Mesodermal cell (in vitro differentiated cells): Measurements from ENCODE around the gene TFB1M.
A peak's percentile ranks its signal among the peaks of the same experiment; 100 is the strongest.

Experiments
- H3K27ac ChIP-seq: 2 replicates; pipeline ENCODE4 v1.7.0; 2013; ENCODE audit warnings: mild to moderate bottlenecking, low read depth, low read length, moderate library complexity; ENCODE audit not compliant: severe bottlenecking
- H3K36me3 ChIP-seq: 2 replicates; pipeline ENCODE4 v1.7.1; 2013; ENCODE audit warnings: mild to moderate bottlenecking, low read length, moderate library complexity; ENCODE audit not compliant: control insufficient read depth, insufficient read depth
- H3K4me1 ChIP-seq: one replicate; pipeline ENCODE4 v1.7.1; 2013; ENCODE audit warnings: mild to moderate bottlenecking, low read length; ENCODE audit not compliant: insufficient read depth, control insufficient read depth, poor library complexity, severe bottlenecking
- H3K4me3 ChIP-seq: 2 replicates; pipeline ENCODE4 v1.7.0; 2013; ENCODE audit warnings: low read length, control low read depth, mild to moderate bottlenecking; ENCODE audit not compliant: insufficient read depth, poor library complexity, severe bottlenecking; ENCODE audit errors: extremely low read depth
- H3K9me3 ChIP-seq: 2 replicates; pipeline ENCODE4 v1.7.1; 2013; ENCODE audit warnings: mild to moderate bottlenecking, low read length, moderate library complexity; ENCODE audit not compliant: control insufficient read depth
- WGBS, 2 experiments: methylation state at CpG; one replicate each; pipeline ENCODE4 v1.1.5; 2013; ENCODE audit warnings: missing lambda C conversion rate in 2 of 2; ENCODE audit not compliant: insufficient coverage in 2 of 2; 5-methylcytosine and 5-hydroxymethylcytosine counted together

TFB1M gene

DNA sequence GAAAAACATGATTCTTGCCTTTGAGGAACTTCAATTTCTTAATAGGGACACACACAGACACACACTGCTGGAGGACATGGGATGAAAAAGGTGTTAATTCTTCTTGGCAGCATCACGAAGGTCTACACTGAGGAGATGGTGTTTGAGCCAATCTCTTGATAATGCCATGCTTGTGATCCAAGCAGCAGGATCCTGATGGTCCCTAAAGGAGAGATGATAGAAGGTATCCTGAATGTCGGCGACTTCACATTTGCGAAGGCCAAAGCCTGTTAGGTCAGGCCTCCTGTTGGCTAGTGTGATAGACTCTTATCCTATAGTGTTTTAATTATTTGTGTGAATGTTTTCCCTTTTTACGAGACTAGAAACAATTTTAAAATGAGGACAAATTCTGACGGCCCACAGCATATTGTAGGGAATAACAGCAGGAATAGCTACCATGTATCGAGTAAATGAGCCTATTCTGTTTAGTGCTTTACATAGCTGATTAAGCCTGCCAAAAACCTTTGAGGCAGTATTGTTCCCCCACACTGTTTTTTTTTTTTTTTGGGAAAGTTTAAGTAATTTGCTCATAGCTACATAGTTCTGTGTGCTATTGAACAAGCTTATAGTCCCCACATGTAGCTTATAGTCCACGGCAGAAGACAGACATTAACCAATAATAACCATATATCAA lies 15.3 kb upstream of the TFB1M start:
- WGBS, 2 experiments = 96 to 98% methylated on average over 7 of the region's 8 CpGs
- H3K4me3 ChIP-seq = no peak overlapping the region
- no peak overlapping the region for H3K27ac ChIP-seq

DNA sequence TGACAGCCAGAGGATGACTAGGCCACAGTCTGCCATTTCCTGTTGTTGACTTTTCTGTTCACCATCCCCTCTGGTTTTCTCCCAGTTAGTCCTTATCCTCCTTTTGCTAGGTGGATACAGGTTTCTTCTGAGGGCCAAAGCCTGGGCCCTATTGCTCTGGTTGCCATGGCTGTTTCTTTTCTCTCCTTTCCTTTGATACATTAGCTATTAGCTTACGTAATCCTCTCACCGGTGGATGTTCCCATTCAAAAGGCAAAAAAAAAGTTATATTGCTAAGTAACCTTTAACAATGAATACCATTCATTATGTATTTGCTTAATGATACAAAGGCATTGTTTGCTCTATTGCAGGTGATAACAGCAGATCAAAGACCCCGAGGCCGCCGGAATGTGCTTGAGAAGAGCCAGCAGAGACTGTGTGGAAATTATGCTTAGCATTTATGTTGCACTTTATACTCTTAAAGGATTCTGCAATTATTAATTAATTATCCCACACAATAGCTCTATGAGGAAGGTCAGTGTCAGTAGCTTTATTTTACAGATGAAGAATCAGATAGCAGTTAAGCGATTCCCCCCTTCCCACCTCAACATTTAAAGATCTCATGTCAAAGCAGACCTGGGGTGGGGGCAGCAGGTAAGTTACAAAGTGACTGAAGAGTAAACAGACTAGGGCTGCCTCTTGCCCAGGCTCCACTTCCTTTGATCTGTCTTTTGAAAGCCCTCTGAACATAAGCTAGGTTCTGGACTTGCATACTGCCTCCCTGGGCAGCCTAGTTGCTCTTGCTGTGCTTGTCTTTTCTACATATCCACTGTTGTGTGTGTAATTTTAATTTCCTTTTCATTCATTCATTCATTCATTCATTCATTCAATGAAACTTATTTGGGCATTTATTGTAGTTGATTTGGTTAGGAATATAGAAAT lies 14.5 kb upstream of the TFB1M start:
- H3K9me3 ChIP-seq = no peaks in the 10 kb centered on the region
- no CpG with 5 or more reads among the region's 6 CpGs for WGBS, 2 experiments
- no peaks in the 10 kb centered on the region for H3K36me3 ChIP-seq
- peaks cover 11% of the 10 kb centered on the region for H3K4me1 ChIP-seq
- H3K27ac ChIP-seq = peak overlapping the region; percentile 41
- no peak overlapping the region for H3K4me3 ChIP-seq

More for the DNA sequence above, 15.3 kb upstream of the TFB1M start:
- peaks cover 11% of the 10 kb centered on the region for H3K4me1 ChIP-seq
- no peaks in the 10 kb centered on the region for H3K36me3 ChIP-seq
- H3K9me3 ChIP-seq = no peaks in the 10 kb centered on the region

DNA sequence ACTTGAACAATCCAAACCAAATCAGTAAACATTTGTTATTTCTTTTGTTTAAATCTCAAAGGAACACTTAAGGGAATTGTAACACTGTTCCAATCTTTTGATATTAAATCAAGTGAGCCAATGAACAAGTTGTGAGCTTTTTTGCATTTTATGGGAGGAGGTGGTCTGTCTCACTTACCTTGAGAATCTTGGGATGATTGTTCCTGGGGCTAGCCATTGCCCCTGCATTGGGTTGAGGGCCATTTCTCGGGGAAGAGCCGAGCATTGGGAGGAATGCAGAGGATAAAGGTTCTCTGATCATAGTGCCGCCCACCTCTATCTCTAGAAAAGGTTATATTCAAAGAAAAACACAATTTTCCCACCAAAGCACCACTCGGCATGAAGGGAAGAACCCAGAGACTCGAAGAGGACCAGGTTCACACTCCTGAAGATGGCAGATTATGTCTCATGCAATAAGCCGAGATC lies 13.8 kb upstream of the TFB1M start:
- H3K4me3 ChIP-seq = no peak overlapping the region
- H3K9me3 ChIP-seq = no peaks in the 10 kb centered on the region
- WGBS, 2 experiments = 82 to 91% methylated on average over 2 to 3 of the region's 6 CpGs
- peaks cover 11% of the 10 kb centered on the region for H3K4me1 ChIP-seq
- H3K36me3 ChIP-seq = no peaks in the 10 kb centered on the region
- peak overlapping the region; percentile 41 for H3K27ac ChIP-seq

DNA sequence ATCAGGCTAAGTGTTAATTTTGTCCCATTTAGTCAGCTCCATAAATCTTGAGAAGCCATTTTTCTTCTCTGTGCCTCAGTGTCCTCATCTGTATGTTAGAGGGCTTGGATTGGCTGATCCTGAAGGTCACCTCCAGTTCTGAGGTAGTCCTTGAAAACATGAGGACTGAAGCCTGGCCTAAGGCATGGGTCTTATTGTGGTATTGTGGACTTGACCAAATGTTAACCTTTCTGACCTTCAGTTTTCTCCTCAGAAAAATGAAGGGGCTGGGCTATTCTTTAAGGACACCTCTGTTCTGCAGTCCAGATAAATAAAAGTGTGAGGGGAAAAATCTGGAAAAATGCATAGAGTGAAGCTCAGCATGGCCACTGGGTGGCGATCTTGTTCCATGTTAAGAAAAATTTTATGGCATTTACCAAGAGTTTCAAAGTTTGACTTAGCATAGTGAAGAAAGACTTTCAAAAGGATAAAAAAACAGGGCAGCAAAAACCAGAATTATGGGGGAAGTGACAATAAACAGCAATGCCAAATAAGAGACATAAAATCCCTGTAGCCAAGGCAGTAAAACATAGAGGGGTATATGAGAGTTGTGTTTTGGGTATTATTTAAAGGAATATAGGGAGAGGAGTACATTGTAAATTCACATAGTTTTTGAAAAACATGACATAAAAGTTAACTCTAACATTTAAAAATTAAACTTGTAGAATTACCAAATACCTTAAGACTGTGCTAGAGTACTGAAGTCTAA lies 13.2 kb upstream of the TFB1M start:
- H3K4me3 ChIP-seq = no peak overlapping the region
- H3K36me3 ChIP-seq = no peaks in the 10 kb centered on the region
- 0% methylated on average over 1 of the region's 1 CpG for WGBS, 2 experiments
- no peaks in the 10 kb centered on the region for H3K9me3 ChIP-seq
- no peak overlapping the region for H3K27ac ChIP-seq
- H3K4me1 ChIP-seq = peaks cover 11% of the 10 kb centered on the region

GRCh38 chr6:155325700-155326516 lies 11.6 kb upstream of the TFB1M start:
- Histone ChIP-seq H3K4me3 (no peak overlapping the region), H3K36me3 (no peaks in the 10 kb centered on the region), H3K27ac (no peak overlapping the region), H3K9me3 (no peaks in the 10 kb centered on the region), H3K4me1 (peaks cover 11% of the 10 kb centered on the region)
- 71 to 75% methylated on average over 3 to 4 of the region's 6 CpGs for WGBS, 2 experiments

GRCh38 chr6:155324993-155325392 lies 10.7 kb upstream of the TFB1M start:
- no peak overlapping the region for H3K4me3 ChIP-seq

GRCh38 chr6:155324172-155324571 lies 9.9 kb upstream of the TFB1M start:
- H3K4me3 ChIP-seq = no peak overlapping the region
- H3K36me3 ChIP-seq = no peaks in the 10 kb centered on the region
- no peaks in the 10 kb centered on the region for H3K9me3 ChIP-seq
- no peak overlapping the region for H3K27ac ChIP-seq
- H3K4me1 ChIP-seq = peaks cover 11% of the 10 kb centered on the region
- 100% methylated on average over 1 of the region's 2 CpGs; no CpG with 5 or more reads in 1 of the 2 experiments for WGBS, 2 experiments

More at GRCh38 chr6:155324993-155325392, 10.7 kb upstream of the TFB1M start:
- no peaks in the 10 kb centered on the region for H3K9me3 ChIP-seq
- no peaks in the 10 kb centered on the region for H3K36me3 ChIP-seq
- no peak overlapping the region for H3K27ac ChIP-seq
- H3K4me1 ChIP-seq = peaks cover 11% of the 10 kb centered on the region

- Histone ChIP-seq H3K36me3 (no peaks in the 10 kb centered on the region), H3K9me3 (no peaks in the 10 kb centered on the region), H3K4me3 (no peak overlapping the region), H3K27ac (no peak overlapping the region), H3K4me1 (peaks cover 6% of the 10 kb centered on the region)
- WGBS, 2 experiments = 86 to 100% methylated on average over 4 of the region's 4 CpGs
Measured at GRCh38 chr6:155319902-155320301, 5.6 kb upstream of the TFB1M start.

DNA sequence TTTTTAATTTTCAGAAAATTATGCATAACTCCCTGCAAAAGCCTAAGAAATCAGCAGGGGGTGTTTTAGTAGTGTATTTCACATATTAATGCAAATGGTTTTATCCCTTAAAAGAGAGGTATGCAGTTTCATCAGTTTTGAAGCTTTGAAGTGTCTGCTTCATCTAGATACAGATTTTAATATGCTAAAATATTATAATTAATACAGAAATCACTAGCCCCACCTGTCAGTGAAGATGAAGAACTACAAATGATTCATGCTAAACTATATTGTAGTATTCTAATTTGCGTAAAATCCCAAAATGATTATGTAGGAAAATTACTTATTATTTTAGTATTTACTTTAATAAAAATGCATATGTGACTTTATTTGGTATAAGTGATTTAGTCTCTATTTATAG lies 2.9 kb upstream of the TFB1M start:
- Histone ChIP-seq H3K4me3 (no peak overlapping the region), H3K9me3 (no peaks in the 10 kb centered on the region), H3K36me3 (peaks cover 3% of the 10 kb centered on the region), H3K4me1 (peaks cover 6% of the 10 kb centered on the region), H3K27ac (no peak overlapping the region)
- WGBS, 2 experiments = no CpG with 5 or more reads among the region's 1 CpG

- Histone ChIP-seq H3K9me3 (no peaks in the 10 kb centered on the region), H3K4me3 (no peak overlapping the region), H3K27ac (no peak overlapping the region), H3K36me3 (peaks cover 9% of the 10 kb centered on the region), H3K4me1 (peaks cover 6% of the 10 kb centered on the region)
- no CpG with 5 or more reads among the region's 1 CpG for WGBS, 2 experiments
Measured at GRCh38 chr6:155316419-155316818, 2.1 kb upstream of the TFB1M start.
